Duodenal mucosa (tissue), 2 donors: ENCODE results near the gene PDZK1.
"Not testable (repeated sequence)": the region's sequence is repeated elsewhere in the genome, so short reads cannot be mapped to it uniquely, and the experiment has no call there.

Source experiments
- H3K27ac ChIP-seq: one replicate; pipeline ENCODE4 v1.7.0; 2013; ENCODE audit warnings: low read depth, low read length
- H3K27me3 ChIP-seq, 2 donors: one replicate each; pipeline ENCODE4 v1.7.0; 2013; ENCODE audit warnings: low read length in 2 of 2, control low read depth in 1 of 2; ENCODE audit not compliant: insufficient read depth in 2 of 2, control insufficient read depth in 1 of 2
- H3K36me3 ChIP-seq, 2 donors: one replicate each; pipeline ENCODE4 v1.7.0; 2013; ENCODE audit warnings: low read length in 2 of 2, control low read depth in 1 of 2; ENCODE audit not compliant: insufficient read depth in 2 of 2, control insufficient read depth in 1 of 2
- H3K4me1 ChIP-seq, 2 donors: one replicate each; pipeline ENCODE4 v1.7.0; 2013; ENCODE audit warnings: low read length in 2 of 2, control low read depth in 1 of 2; ENCODE audit not compliant: insufficient read depth in 2 of 2, control insufficient read depth in 1 of 2
- H3K4me3 ChIP-seq, 2 donors: one replicate each; pipeline ENCODE4 v1.7.0; 2013; ENCODE audit warnings: low read length in 2 of 2, low read depth in 1 of 2
- H3K9ac ChIP-seq, 2 donors: one replicate each; pipeline ENCODE4 v1.7.0; 2013; ENCODE audit warnings: low read length in 2 of 2, low read depth in 1 of 2
- H3K9me3 ChIP-seq, 2 donors: one replicate each; pipeline ENCODE4 v1.7.0; 2013; ENCODE audit warnings: low read length in 2 of 2, control low read depth in 1 of 2; ENCODE audit not compliant: control insufficient read depth in 1 of 2

Gene PDZK1

GRCh38 chr1:145729196-145729595 is 22.0 kb upstream of the PDZK1 start:
- no peaks in the 10 kb centered on the region for H3K9me3 ChIP-seq
- peaks cover 0 to 5% of the 10 kb centered on the region in 2 donors for H3K4me1 ChIP-seq
- no peaks in the 10 kb centered on the region for H3K27me3 ChIP-seq
- H3K36me3 ChIP-seq = no peaks in the 10 kb centered on the region
- H3K4me3 ChIP-seq = no peak overlapping the region
- no peak overlapping the region for H3K27ac ChIP-seq
- H3K9ac ChIP-seq = no peak overlapping the region

- not testable (repeated sequence) for H3K27me3 ChIP-seq, H3K27ac ChIP-seq, H3K36me3 ChIP-seq, H3K4me3 ChIP-seq, H3K9ac ChIP-seq, H3K9me3 ChIP-seq
- peaks cover 0 to 12% of the 10 kb centered on the region in 2 donors for H3K4me1 ChIP-seq
Observed at GRCh38 chr1:145726193-145726592, 19.0 kb upstream of the PDZK1 start.

- H3K4me3 ChIP-seq = peak overlapping the region; percentile 45
- no peaks in the 10 kb centered on the region for H3K36me3 ChIP-seq
- no peaks in the 10 kb centered on the region for H3K9me3 ChIP-seq
- H3K9ac ChIP-seq = peak overlapping the region; percentile 34 to 38
- H3K4me1 ChIP-seq = peaks cover 12 to 30% of the 10 kb centered on the region in 2 donors
- no peak overlapping the region for H3K27ac ChIP-seq
- peaks cover 0 to 3% of the 10 kb centered on the region in 2 donors for H3K27me3 ChIP-seq
Observed at GRCh38 chr1:145720878-145721671, 13.9 kb upstream of the PDZK1 start.

GRCh38 chr1:145720556-145720877 is 13.3 kb upstream of the PDZK1 start:
- H3K27ac ChIP-seq = no peak overlapping the region
- H3K36me3 ChIP-seq = no peaks in the 10 kb centered on the region
- no peaks in the 10 kb centered on the region for H3K9me3 ChIP-seq
- H3K9ac ChIP-seq = peak overlapping the region in 1 of 2 donors; percentile 12
- H3K27me3 ChIP-seq = peaks cover 0 to 3% of the 10 kb centered on the region in 2 donors
- peak overlapping the region; percentile 45 for H3K4me3 ChIP-seq
- H3K4me1 ChIP-seq = peaks cover 15 to 30% of the 10 kb centered on the region in 2 donors

- Histone ChIP-seq H3K27ac (no peak within 1 kb of the TSS), H3K27me3 (peaks cover 0 to 3% of the 10 kb centered on the region in 2 donors), H3K9ac (no peak within 1 kb of the TSS), H3K4me1 (peaks cover 22 to 30% of the 10 kb centered on the region in 2 donors), H3K4me3 (no peak within 1 kb of the TSS), H3K36me3 (no peaks in the 10 kb centered on the region), H3K9me3 (no peaks in the 10 kb centered on the region)
Observed at GRCh38 chr1:145719230-145720079, 12.3 kb upstream of the PDZK1 start, which contains the start of gene CD160. CD160 (plus strand) TSS chr1:145719499; CDS start chr1:145728328, 8,829 bp downstream.

GRCh38 chr1:145718465-145718864 is 11.3 kb upstream of the PDZK1 start:
- not testable (repeated sequence) for H3K27me3 ChIP-seq, H3K9me3 ChIP-seq, H3K4me3 ChIP-seq, H3K36me3 ChIP-seq, H3K27ac ChIP-seq, H3K9ac ChIP-seq
- H3K4me1 ChIP-seq = peaks cover 22 to 30% of the 10 kb centered on the region in 2 donors

- Histone ChIP-seq H3K9ac (no peak overlapping the region), H3K4me3 (no peak overlapping the region), H3K4me1 (peaks cover 22 to 30% of the 10 kb centered on the region in 2 donors), H3K9me3 (no peaks in the 10 kb centered on the region), H3K27ac (no peak overlapping the region), H3K36me3 (no peaks in the 10 kb centered on the region), H3K27me3 (peaks cover 0 to 3% of the 10 kb centered on the region in 2 donors)
Observed at GRCh38 chr1:145717833-145718232, 10.7 kb upstream of the PDZK1 start.

GRCh38 chr1:145716641-145717345 is 9.6 kb upstream of the PDZK1 start:
- no peak overlapping the region for H3K27ac ChIP-seq
- H3K36me3 ChIP-seq = no peaks in the 10 kb centered on the region
- H3K9ac ChIP-seq = no peak overlapping the region
- peaks cover 24 to 31% of the 10 kb centered on the region in 2 donors for H3K4me1 ChIP-seq
- H3K4me3 ChIP-seq = no peak overlapping the region
- no peaks in the 10 kb centered on the region for H3K9me3 ChIP-seq
- peaks cover 0 to 3% of the 10 kb centered on the region in 2 donors for H3K27me3 ChIP-seq

GRCh38 chr1:145714524-145715111 is 7.5 kb upstream of the PDZK1 start:
- Histone ChIP-seq H3K27me3 (no peaks in the 10 kb centered on the region), H3K9ac (peak overlapping the region; percentile 4 to 37), H3K9me3 (no peaks in the 10 kb centered on the region), H3K4me3 (no peak overlapping the region), H3K4me1 (peaks cover 33 to 39% of the 10 kb centered on the region in 2 donors), H3K27ac (no peak overlapping the region), H3K36me3 (no peaks in the 10 kb centered on the region)
